ENCODE measurements around the gene AMN. TPM values are rescaled to one million over a fixed set of nuclear protein-coding genes. Genes with fewer than 3 reads are reported as not detected.

The AMN gene
- polyA plus RNA-seq, 1 of the 3 experiments (the other 2 are of a cell fraction): 0.03 TPM

GRCh38 chr14:102966681-102967505, 44.4 kb downstream of the AMN start:
- H3K4me2 ChIP-seq: no peak overlapping the region
- 91% methylated on average over 12 of the region's 21 CpGs for WGBS (ENCODE audit: low lambda C conversion rate)
- no peak overlapping the region for H2AFZ ChIP-seq (ENCODE audit: low read depth)
- no peaks in the 10 kb centered on the region for H3K9me2 ChIP-seq
- POLR2A ChIA-PET: interaction anchor here (0.5 kb wide), 1 partner anchor 204 kb away, joined by 3 read pairs; no protein-coding TSS in a partner anchor
- peaks cover 79 to 85% of the 10 kb centered on the region in 2 experiments for H3K36me3 ChIP-seq (replicated peaks in 1 of 2; ENCODE audit: control insufficient read depth in 1 of 2, insufficient read depth in 2 of 2, low read length in 1 of 2)
- no peaks in the 10 kb centered on the region for H3K9me3 ChIP-seq
- TF ChIP-seq, protein P1, sequence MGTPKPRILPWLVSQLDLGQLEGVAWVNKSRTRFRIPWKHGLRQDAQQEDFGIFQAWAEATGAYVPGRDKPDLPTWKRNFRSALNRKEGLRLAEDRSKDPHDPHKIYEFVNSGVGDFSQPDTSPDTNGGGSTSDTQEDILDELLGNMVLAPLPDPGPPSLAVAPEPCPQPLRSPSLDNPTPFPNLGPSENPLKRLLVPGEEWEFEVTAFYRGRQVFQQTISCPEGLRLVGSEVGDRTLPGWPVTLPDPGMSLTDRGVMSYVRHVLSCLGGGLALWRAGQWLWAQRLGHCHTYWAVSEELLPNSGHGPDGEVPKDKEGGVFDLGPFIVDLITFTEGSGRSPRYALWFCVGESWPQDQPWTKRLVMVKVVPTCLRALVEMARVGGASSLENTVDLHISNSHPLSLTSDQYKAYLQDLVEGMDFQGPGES (IDR thresholded peaks at IDR 0.05; ENCODE audit: low read depth, low read length): no peak
- H3K27ac ChIP-seq (ENCODE audit: low read depth in 2 of 2, low read length in 1 of 2): no peak overlapping the region
- no peaks in the 10 kb centered on the region for H3K4me1 ChIP-seq (ENCODE audit: control insufficient read depth in 1 of 2, insufficient read depth in 2 of 2, low read depth in 1 of 2, low read length in 1 of 2)
- H3F3A ChIP-seq (replicated peaks; ENCODE audit: insufficient read depth): peaks cover 5% of the 10 kb centered on the region
- peaks cover 1% of the 10 kb centered on the region; the same call in 1 of the 2 replicates for H4K20me1 ChIP-seq (ENCODE audit: insufficient read depth)
- H3K27me3 ChIP-seq (ENCODE audit: insufficient read depth): no peaks in the 10 kb centered on the region
- CTCF ChIA-PET: interaction anchor here (1.9 kb wide), 1 partner anchor 192 kb away, joined by 5 read pairs; no protein-coding TSS in a partner anchor
- no peak for DNase-seq
- H3K4me3 ChIP-seq (ENCODE audit: low read depth in 2 of 2, low read length in 1 of 2): no peak overlapping the region
- H3K79me2 ChIP-seq (ENCODE audit: insufficient read depth): peaks cover 13% of the 10 kb centered on the region; the same call in 1 of the 2 replicates
- no peak overlapping the region for H3K9ac ChIP-seq

GRCh38 chr14:102967506-102967795, 45.0 kb downstream of the AMN start:
- no peaks in the 10 kb centered on the region for H3K27me3 ChIP-seq (ENCODE audit: insufficient read depth)
- H3K4me1 ChIP-seq (ENCODE audit: control insufficient read depth in 1 of 2, insufficient read depth in 2 of 2, low read depth in 1 of 2, low read length in 1 of 2): no peaks in the 10 kb centered on the region
- no peak overlapping the region for H3K27ac ChIP-seq (ENCODE audit: low read depth in 2 of 2, low read length in 1 of 2)
- H3K4me3 ChIP-seq (ENCODE audit: low read depth in 2 of 2, low read length in 1 of 2): no peak overlapping the region
- peaks cover 5% of the 10 kb centered on the region; the same call in 1 of the 2 replicates for H4K20me1 ChIP-seq (ENCODE audit: insufficient read depth)
- H3F3A ChIP-seq (replicated peaks; ENCODE audit: insufficient read depth): peaks cover 5% of the 10 kb centered on the region
- ChIA-PET CTCF (interaction anchor here (1.9 kb wide), 1 partner anchor 192 kb away, joined by 5 read pairs; no protein-coding TSS in a partner anchor), POLR2A (interaction anchor here (0.5 kb wide), 1 partner anchor 204 kb away, joined by 3 read pairs; no protein-coding TSS in a partner anchor)
- TF ChIP-seq, protein P1 (IDR thresholded peaks at IDR 0.05; ENCODE audit: low read depth, low read length): no peak
- TF ChIP-seq, protein P2, sequence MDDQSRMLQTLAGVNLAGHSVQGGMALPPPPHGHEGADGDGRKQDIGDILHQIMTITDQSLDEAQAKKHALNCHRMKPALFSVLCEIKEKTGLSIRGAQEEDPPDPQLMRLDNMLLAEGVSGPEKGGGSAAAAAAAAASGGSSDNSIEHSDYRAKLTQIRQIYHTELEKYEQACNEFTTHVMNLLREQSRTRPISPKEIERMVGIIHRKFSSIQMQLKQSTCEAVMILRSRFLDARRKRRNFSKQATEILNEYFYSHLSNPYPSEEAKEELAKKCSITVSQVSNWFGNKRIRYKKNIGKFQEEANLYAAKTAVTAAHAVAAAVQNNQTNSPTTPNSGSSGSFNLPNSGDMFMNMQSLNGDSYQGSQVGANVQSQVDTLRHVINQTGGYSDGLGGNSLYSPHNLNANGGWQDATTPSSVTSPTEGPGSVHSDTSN (IDR thresholded peaks at IDR 0.05): no peak
- TF ChIP-seq, protein P3, sequence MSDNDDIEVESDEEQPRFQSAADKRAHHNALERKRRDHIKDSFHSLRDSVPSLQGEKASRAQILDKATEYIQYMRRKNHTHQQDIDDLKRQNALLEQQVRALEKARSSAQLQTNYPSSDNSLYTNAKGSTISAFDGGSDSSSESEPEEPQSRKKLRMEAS (IDR thresholded peaks at IDR 0.05; ENCODE audit: low read depth): no peak
- TF ChIP-seq TCF12 (IDR thresholded peaks at IDR 0.05): no peak
- TF ChIP-seq RFX5 (IDR thresholded peaks at IDR 0.05; ENCODE audit: low read length): no peak
- no peak for TF ChIP-seq TEAD4 (IDR thresholded peaks at IDR 0.05; ENCODE audit: borderline replicate concordance, insufficient read depth)
- no peak for TF ChIP-seq SMC3 (IDR thresholded peaks at IDR 0.05; ENCODE audit: low read depth, low read length)
- TF ChIP-seq FOXJ3 (CRISPR knock-in tag; IDR thresholded peaks at IDR 0.05): no peak
- no peak for TF ChIP-seq NRF1 (IDR thresholded peaks at IDR 0.05; ENCODE audit: low read depth, low read length)
- TF ChIP-seq GATA2 (CRISPR knock-in tag; IDR thresholded peaks at IDR 0.05): no peak
- TF ChIP-seq JUND (IDR thresholded peaks at IDR 0.05): no peak
- no peak for TF ChIP-seq RCOR1 (IDR thresholded peaks at IDR 0.05; ENCODE audit: low read length)
- TF ChIP-seq USF1 (IDR thresholded peaks at IDR 0.05; ENCODE audit: borderline replicate concordance, low read depth): no peak
- no peak for TF ChIP-seq EZH2phosphoT487 (IDR thresholded peaks at IDR 0.05; ENCODE audit: borderline replicate concordance, low read depth)
- H3K9me3 ChIP-seq: no peaks in the 10 kb centered on the region
- no peaks in the 10 kb centered on the region for H3K9me2 ChIP-seq
- no peak overlapping the region for H3K4me2 ChIP-seq
- H3K36me3 ChIP-seq (replicated peaks in 1 of 2; ENCODE audit: control insufficient read depth in 1 of 2, insufficient read depth in 2 of 2, low read length in 1 of 2): peaks cover 79 to 82% of the 10 kb centered on the region in 2 experiments
- H3K79me2 ChIP-seq (ENCODE audit: insufficient read depth): peaks cover 18% of the 10 kb centered on the region; the same call in 1 of the 2 replicates
- H3K9ac ChIP-seq: no peak overlapping the region
- no peak for DNase-seq
- H2AFZ ChIP-seq (ENCODE audit: low read depth): no peak overlapping the region
- WGBS (ENCODE audit: low lambda C conversion rate): 98% methylated on average over 14 of the region's 14 CpGs
